Measurements from ENCODE around the gene LRRC15.
A peak's percentile ranks its signal among the peaks of the same experiment; 100 is the strongest.

LRRC15 gene

DNA sequence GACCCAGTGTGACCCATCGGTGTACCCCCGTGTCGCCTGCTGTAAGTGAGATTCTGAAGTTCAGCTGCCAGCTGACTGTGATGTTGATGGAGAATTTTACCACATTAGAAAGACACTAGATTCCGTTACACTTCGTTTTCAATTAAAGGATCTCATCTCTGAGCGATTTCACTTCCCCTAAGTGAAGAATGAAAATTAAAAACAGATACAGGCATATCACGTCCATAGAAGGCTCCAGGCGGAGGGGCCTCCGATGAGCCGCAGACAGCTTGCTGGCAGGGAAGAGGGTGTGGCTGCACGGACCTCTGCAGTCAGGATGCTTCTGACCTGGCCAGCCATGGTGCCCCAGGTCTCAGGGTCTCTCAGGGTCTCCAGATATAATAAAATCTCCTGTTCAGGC lies 11.9 kb downstream of the LRRC15 start:
- DNase-seq = no peak

DNA sequence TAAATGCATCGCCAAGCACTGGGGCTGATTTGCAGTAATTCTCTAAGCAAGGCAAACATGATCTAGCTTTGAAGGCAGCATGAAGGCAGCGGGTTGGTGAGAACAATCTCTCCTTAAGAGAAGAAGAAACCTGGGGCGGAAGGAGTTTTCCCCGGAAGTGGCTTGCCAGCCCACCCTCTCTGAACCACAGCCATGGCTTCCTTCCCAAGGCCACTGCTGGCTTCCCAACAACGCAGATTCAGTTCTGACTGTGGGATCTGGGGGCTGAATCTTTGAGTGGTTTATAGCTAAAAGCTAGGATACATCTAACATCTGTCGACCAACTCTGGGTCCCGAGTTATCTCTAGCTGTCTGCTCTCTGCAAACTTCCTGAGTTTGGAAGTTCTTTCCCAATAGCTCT lies 14.2 kb downstream of the LRRC15 start:
- DNase-seq = no peak

DNA sequence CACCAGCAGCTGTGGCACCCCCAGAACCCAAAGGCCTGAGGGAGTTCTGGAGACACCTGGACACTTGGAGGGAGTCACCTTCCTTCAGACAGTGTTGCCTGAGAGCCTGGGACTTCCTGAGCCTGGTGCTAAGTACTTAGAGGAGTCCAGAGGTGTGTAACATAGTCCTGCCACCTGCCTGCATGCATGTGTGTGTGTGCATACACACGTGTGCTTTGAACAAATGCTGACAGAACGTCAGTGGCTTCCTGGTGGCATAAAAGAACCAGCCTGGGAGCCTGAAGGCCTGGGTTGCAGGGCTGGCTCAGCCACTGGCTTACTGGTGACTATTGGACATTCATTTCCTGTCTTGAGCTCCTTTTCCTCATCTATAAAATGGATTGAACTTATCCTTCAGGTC lies 15.2 kb downstream of the LRRC15 start:
- no peak for DNase-seq

DNA sequence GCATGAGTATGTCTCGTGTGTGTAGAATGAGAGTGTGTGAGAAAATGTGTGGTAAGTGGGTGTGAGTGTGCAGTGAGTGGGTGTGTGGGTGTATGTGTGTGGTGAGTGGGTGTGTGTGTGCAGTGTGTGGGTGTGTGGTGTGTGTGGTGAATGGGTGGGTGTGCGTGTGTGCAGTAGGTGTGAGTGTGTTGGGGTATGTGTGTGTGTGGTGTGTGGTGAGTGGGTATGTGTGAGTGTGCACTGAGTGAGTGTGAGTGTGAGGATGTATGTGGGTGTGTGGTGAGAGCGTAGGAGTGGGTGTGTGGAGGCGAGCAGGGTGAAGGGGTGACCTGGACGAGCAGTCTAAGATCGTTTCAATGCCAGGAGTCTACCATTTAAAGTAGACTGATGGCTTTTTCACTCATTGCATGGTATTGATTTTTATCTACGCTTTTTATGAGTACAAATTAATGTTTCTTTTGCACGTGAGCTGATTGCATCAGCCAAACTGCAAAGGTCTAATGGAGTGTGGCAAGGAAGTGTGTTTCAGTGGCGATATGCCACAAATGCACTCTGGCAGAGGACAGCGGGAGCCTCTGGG lies 16.8 kb downstream of the LRRC15 start:
- DNase-seq = no peak

DNA sequence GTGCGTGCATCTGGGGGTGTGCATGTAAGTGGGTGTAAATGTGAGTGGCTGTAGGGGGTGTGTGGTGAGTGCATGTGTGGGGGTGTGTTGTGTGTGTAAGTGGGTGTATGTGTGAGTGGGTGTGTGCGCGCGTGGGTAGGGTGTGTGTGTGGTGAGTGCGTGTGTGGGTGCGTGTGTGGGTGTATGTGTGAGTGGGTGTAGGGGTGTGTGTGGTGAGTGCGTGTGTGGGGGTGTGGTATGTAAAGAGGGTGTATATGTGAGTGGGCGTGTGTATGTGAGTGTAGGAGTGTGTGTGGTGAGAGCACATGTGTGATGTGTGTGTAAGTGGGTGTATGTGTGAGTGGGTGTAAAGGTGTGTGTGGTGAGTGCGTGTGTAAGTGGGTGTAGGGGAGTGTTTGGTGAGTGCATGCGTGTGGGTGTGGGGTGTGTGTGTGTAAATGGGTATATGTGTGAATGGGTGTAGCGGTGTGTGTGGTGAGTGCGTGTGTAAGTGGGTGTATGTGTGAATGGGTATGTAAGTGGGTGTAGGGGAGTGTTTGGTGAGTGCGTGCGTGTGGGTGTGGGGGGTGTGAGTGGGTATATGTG lies 17.5 kb downstream of the LRRC15 start:
- DNase-seq = no peak

DNA sequence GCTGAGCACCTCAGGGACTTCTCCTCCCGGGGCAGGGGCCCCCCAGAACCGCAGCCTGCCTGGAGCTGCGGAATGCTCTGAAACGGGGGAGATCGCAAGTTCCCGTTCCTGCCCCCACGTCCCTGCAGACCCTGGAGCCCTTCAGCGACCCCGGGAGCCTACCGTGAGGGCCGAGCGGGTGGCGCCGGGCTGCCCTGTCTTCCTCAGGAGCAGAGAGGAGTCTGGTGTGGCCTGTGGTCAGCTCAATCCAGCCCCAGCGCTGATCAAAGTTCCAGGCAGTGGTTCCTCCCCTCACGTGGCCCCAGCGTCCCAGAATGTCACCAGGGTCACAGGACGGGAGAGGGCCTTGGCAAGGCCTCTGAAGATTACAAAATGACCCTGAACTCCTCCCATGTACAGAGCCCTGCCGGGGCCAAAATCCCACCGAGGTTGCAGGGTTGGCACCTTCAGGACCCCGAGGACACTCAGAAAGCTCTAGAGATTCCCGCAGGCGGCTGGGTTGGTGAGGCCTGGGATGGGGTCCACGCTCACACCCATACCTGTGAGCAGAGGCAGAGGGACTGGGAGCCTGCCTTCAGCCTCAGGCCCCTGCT lies 18.4 kb downstream of the LRRC15 start, which contains the start of gene CPN2:
Gene CPN2, minus strand, starts transcription at position 249 of the 593 bp plus-strand sequence. CDS start 8,626 bp downstream, outside the sequence.
- DNase-seq = no peak

DNA sequence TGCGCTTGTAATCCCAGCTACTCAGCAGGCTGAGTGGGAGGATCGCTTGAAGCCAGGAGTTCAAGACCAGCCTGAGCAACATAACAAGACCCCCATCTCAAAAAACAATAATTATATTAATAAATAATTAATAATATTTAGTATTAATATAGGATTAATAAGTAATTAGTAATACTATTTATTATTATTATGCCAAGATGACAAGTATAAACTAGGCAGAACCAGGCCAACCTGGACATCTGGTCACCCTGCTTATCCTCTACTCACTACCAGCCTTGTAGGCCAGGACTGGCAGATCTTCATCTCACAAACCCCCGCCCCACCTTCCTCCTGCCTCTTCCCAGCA lies 18.8 kb downstream of the LRRC15 start:
- DNase-seq = no peak

DNA sequence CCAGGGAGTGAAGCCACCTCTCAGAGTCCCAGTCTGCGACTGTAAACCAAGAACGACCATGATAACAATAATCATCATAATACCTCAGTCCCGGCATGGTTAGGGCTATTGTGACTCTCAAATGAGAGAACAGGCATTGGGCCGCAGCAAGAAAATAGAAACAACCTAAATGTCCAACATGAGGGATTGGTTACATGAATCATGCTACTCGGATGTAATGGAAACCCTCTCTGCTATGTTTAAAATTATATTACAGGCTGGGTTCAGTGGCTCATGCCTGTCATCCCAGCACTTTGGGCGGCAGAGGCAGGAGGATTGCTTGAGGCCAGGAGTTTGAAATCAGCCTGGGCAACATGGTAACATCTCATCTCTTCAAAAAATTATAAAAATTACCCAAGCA lies 21.2 kb downstream of the LRRC15 start:
- DNase-seq = no peak

DNA sequence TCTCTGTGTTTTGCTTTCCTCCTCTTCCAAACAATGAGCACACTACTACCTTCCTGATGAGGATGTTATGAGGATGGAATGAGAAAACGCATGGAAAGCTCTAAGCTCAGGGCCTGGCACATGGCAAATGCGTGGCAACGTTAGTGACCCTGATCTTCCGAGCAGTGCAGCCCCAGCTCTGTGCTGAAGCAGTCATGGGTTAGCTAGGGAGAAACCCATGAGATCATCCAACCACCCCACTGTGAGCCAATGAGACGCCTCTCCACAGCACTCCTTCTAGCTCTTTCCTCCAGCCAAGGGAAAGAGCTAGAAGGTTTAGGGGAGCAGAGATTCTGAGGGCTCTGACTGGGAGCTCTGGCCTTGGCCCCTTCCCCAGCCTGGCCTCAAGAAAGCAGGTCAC lies 22.9 kb downstream of the LRRC15 start:
- DNase-seq = no peak

DNA sequence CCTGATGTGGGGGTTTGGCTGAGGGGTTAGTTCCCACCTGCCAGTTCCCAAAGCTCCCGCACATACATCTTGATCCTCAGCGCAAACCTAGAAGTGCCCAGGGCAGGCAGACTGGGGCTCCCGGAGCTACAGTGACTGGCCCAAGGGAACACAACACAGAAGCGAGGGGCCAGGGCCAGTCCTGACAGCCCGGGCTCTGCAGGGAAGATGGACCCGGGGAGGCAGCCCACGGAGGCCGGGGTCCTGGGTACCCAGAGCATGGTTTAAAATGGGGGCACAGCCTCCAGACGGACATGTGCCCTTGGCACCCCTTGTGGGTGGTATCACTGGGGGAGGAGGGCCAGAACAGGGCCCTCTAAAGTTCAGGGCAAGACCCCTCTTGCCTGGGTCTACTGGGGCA lies 23.5 kb downstream of the LRRC15 start:
- DNase-seq = no peak

DNA sequence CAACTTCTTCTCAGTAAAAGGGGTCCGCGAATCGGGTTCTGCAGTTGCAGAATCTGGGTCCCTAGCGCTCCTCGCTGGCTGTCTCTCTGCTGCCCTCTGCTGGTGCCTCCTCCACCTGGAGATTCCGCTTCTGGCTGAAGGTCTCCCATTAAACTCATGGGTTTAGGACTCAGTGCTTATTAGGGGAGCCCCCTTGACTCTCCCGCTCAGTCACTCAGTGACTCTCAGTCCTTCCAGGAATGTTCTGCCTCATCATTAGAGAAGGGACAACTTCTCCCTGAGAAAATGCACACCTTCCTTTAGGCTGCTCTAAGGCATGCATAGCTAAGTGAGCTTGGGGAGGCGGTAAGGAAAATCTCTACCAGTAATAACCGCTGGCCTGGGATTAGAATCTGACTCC lies 25.5 kb downstream of the LRRC15 start:
- DNase-seq = peak; percentile 34

DNA sequence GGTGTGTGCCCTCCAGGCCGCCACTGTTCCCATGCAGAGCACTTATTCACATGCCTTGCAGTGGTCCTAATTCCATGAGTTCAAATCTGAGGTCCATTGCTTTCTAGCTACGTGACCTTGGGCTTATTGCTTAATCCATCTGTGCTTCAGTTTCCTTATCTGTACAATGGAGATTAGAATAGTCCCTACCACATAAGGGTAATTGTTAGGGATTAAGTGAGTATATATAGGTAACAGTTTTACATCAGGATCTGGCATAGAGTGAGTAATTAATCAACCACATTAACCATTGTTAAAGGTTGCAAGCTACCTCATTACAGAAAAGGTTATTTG lies 26.0 kb downstream of the LRRC15 start:
- no peak for DNase-seq

DNA sequence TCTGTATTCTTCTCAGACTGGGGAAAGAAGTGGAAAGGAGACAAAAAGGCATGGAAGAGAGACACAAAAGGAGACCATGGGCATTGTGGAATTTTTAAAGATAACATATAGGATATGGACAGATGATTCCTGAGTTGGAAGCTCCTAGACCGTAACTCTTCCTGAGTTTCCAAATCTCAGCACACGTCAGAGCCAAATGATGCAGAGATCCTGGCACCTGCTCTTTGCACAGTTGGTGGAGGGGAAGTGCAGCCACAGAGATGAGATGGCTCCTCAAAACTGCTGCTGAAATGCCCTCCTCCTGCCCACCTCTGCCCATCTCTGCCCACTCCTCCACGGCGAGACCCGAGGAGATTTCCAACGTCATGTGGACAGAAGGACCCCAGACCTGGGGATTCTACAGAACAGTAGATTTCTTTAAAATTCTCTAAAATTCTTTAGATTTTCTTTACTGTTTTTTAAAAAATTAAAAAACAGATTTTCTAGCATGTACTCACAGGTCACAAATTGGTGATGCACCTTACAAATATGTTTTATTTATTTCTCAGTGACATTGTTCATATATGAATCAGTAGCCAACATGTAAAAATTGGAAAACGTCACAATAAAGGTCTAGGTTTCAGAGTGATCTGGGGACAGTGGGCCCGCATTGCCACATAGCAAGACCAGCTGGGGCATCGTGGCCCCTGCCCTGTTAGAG lies 26.5 kb downstream of the LRRC15 start:
- no peak for DNase-seq

DNA sequence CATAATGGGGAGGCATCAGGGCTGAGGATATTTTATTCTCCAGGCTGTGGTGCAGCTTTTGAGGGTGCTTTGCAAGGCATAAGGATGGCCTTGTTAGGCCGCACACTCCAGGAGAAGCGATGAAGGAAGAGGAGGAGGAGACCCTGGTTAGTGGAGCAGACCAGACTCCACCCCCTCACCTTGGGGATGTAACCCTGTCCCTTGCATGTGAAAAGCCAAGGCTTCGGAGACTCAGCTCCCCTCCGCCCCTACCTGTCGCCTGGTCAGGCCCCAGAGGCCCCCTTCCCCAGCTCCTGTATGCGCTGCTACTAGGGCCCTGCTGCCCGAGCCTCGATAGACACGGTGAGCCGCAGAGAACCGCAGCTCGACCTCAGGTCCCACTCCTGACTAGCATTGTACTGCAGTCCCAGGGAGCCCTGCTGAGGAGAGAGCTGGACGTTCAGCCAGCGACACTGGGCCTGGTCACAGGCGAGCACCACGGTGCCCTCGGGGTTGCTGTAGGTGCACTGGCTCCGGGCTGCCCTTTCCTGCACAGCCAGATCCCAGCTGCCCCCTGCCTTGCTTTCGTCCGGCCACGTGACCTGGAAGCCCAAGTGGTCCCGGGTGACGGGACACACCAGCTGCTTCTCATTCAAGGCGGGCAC lies 28.7 kb downstream of the LRRC15 start:
- DNase-seq = no peak

DNA sequence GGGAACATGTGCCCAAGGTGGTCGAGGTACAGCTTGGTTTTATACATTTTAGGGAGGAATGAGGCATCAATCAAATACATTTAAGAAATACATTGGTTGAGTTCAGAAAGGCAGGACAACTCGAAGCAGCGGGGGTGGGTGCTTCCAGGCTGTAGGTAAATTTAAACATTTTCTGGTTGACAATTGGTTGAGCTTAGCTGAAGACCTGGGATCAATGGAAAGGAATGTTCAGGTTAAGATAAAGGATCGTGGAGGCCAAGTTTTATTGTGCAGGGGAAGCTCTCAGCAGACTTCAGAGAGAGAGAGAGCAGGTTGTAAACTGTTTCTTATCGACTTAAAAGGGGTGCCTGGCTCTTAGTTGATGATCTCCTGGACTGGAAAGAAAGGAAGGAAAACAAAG lies 29.7 kb downstream of the LRRC15 start:
- no peak for DNase-seq

DNA sequence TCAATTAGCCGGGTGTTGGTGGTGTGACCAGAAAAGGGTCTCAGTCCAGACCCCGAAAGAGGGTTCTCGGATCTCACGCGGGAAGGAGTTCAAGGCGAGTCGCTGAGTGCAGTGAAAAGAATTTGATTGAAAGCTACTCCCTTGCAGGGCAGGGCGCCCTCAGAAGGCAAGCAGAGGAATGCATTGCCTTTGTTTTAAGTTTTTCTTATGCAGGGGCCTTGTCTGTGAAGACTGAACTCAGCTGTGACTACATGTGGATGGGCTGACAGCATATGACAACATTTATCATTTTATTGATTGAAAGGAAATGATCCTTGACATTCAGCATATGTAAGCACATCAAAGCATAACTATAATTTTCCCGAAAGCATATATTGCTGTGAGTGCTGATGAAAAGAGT lies 30.2 kb downstream of the LRRC15 start:
- DNase-seq = no peak

DNA sequence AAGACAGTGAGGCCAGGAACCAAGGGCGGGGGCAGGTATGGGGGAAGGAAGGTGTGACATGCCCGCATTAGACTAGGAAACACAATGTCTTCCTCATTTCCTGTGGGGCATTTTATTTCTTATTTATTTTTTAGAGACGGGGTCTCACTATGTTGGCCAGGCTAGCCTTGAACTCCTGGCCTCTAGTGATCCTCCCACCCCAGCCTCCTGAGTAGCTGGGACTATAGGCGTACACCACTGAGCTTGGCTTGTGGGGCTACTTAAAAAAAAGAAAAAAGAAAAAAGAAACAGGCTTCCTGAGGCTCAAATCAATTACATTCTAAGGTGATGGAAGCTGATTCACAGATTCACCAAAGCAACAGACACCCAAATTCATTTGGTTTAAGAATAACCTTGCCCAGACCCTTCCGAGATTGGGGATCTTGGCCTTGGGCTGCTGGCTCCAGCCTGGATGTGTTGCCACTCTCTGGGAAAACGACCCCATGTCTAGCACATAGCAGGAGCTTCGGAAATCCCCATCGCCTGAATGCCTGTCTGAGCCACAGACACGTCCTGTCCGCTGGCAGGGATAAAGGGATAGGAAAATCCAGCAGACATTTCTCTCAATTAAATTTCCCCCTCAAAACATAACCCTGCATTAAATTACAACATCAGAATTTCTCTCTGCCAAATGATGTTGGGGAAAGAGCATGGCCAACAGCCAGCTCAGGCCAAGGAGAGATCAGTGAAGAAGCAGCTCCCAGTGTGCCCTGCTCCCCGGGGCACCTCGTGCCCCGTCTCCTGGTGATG lies 31.4 kb downstream of the LRRC15 start:
- DNase-seq = no peak

DNA sequence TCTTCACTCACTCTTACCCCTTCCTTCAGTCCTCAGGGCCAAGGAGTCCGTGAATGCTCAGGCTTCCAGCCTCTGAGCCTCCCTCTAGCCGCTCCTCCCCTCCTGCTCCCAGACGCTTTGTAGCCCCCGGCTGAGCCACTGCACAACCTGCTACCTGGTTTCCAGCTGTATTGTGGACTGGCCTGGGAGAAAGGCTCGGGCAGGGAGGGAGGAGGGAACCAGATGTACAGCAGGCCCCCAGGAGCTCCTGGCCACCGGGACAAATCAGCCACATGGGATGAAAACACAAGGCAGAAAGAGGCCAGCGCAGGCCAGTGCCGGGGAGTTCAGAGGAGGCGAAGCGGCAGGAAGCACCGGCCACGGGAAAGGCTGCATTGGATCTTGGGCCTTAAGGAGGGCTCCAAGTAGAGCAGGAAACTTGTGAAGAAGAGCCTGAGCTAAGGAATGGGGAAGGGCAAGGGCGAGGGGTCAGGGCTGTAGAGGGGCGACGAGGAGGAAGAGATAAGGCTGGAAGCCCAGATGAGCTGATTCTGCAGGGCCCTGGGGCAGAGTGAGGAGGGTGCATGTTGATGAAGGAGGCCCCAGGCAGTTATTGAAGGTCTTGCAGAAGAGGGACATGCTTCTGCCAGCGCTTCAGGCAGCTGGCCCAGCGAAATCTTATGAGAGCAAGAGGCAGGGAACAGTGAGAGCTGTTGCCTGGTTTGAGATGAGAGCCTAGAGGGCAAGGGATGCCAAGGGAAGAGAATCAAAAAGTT lies 32.8 kb downstream of the LRRC15 start:
- no peak for DNase-seq

DNA sequence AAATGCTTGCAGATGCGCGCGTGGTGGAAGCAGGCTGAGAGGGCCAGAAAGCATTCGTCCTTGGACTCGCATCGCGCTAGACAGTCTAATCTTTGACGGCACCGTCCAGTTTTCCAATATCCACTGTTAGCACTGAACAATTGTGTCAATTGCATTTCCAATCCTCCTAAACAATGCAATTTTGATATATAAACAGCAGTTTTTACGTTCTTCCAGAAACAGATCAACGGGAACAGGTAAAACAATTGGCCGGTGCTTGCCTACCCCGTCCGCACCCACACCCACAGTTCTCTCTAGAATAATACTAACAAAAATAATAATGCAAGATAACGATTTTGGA lies 35.6 kb downstream of the LRRC15 start:
- no peak for DNase-seq

DNA sequence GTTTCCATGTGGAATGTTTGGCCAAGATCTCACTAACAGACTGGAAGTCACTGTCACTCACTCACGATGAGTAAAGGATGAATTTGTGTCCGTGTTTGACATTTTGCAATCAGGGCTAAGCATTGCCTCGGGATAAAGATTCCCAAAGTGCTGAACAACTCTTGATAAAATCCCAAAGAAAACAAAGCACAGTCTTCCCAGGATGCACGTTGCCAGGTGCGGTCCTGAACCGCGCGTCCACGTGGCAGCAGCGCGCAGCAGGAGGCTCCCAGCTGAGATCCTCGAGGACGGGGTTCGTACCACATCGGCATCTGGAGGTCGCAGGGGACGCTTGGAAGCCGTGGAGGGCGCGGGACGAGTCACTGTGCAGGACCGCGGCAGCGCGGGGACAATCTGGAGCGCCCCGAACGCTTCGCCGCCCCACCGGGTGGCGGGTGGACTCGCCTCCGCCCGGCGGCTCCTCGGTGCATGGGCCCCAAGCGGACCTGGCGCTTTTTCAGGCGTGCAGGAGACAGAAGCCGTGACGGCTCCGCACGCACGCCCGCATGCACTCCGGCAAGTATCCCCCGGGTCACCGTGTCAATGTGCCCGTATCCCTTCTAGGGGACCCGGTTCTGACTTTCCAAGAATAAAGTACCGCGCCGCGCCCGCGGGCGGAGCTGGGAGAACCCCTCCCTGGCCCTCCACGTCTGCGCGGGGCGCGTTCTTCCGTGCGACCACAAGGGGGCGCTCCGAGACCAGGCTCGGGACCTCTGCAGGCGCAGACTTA lies 36.1 kb downstream of the LRRC15 start:
- no peak for DNase-seq

DNA sequence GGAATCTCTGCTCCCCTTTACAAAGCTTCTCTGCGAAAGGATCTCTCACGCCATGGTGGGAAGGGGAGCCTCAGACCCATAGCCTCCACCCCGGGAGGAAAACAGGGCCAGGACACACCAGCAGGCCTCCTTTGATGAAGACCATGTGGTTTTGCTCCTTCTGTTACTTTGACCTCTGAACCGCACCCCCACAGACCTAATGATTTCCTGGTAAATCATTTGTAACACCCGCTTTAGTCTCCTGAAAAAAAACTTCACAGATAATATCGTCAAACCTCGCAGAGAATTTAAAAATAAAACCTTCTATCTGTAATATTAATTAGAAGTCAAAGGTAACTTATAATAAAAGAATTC lies 36.7 kb downstream of the LRRC15 start:
- DNase-seq = no peak

DNA sequence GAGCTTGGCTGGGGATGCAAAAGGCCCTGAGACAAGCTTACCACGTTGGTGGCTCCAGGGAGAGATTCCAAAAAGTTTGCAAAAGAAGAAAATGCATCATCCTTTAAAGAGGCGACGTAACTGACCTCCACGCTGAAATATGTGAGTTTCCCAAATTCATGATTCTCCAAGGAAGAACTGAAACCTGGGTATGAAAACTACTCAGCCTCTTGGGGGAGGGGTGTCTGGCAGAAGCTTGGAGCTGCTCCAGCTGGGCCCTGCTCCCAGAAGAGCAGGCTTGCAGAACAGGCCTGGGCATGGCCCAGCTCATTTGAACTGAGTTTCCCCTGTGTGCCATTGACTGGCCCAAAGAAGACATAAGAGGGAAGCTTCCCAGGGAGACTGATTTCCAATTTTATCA lies 39.0 kb downstream of the LRRC15 start:
- DNase-seq = no peak
